Activated T-cell treated with anti-CD3 and anti-CD28 coated beads, Interleukin-2, amount 50 U/mL, for 24 hours (primary cell): ENCODE data around the gene TMEM150B.

Experiments
- DNase-seq: peaks from one replicate; pipeline ENCODE4 v3.0.0-alpha.2; 2020
- H3K27ac Mint-ChIP-seq: 2 replicates; pipeline ENCODE4 v1.8.0; 2020; ENCODE audit warnings: mild to moderate bottlenecking, mixed read lengths
- H3K27me3 Mint-ChIP-seq: 2 replicates; pipeline ENCODE4 v1.8.0; 2020; ENCODE audit warnings: mixed read lengths
- H3K36me3 Mint-ChIP-seq: 2 replicates; pipeline ENCODE4 v1.8.0; 2020; ENCODE audit warnings: low read depth, mixed read lengths
- H3K4me1 Mint-ChIP-seq: 2 replicates; pipeline ENCODE4 v1.8.0; 2020; ENCODE audit warnings: low read depth, mixed read lengths
- H3K4me3 Mint-ChIP-seq: 2 replicates; pipeline ENCODE4 v1.8.0; 2020; ENCODE audit warnings: mild to moderate bottlenecking, moderate library complexity, mixed read lengths
- H3K9me3 Mint-ChIP-seq: 2 replicates; pipeline ENCODE4 v1.8.0; 2020; ENCODE audit warnings: mixed read lengths

Gene TMEM150B, protein sequence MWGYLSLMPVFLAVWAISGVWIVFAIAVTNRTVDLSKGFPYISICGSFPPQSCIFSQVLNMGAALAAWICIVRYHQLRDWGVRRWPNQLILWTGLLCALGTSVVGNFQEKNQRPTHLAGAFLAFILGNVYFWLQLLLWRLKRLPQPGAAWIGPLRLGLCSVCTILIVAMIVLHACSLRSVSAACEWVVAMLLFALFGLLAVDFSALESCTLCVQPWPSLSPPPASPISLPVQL

DNA sequence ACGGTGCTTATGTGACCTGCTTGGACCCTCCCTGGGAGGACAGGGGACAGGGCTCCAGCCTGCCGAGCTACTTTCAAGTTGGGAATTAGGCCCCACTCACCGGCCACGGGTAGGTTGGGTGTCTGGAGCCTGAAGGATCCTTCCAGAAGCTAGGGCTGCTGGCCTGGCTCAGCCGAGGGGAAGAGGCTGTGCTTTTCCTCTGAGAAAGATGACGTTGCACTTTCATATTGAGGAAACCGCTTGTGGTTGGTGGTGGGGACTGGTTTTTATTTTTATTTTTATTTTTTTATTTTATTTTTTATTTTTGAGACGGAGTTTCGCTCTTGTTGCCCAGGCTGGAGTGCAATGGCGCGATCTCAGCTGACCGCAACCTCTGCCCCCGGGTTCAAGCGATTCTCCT, at the start of gene TMEM150B:
Gene TMEM150B, minus strand, starts transcription at position 170 of the 400 bp plus-strand sequence. CDS start 4,305 bp downstream, outside the sequence.
- H3K9me3 Mint-ChIP-seq, result no peaks in the 10 kb centered on the region
- DNase-seq, result no peak
- H3K4me1 Mint-ChIP-seq, result no peaks in the 10 kb centered on the region
- H3K4me3 Mint-ChIP-seq, result no peak within 1 kb of the TSS
- H3K27me3 Mint-ChIP-seq, result peaks cover 3% of the 10 kb centered on the region
- no peaks in the 10 kb centered on the region for H3K36me3 Mint-ChIP-seq
- H3K27ac Mint-ChIP-seq, result no peak within 1 kb of the TSS

DNA sequence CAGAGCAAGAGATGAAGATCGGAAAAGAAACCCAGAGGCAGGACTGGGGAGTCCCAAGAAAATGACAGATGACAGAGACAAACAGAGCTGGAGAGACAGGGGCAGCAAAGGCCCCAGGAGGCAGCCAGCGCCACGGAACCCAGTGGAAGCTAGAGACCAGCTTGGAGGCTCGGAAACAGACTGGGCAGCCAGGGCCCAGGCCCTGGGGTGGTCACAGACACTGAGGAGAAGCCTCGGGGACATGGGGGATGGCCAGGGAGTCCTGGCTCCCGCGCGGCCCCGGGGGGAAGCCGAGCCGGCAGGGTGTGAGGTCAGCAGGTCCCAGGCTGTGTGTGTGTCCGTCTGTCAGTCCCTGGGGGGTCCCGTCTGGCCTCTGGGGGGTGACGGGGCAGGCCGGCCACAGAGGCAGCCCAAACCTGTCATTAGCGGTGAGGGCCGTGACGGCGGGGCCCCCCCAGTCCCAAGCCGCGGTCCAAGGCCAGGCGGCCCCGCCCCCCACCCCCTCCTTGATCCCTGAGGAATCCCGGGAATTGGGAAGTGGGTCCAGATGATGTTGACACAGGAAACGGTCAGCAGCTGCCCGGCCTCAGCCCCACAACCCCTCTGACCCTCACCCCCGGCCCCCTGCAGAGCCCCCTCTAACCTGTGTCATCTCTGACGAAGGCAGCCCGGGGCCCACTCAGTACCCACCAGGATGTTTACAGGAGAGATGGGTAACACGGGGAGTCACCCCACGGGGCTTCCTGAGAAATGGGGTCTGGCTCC, 49.0 kb upstream of the TMEM150B start:
- Mint-ChIP-seq H3K27me3 (peaks cover 53% of the 10 kb centered on the region), H3K36me3 (no peaks in the 10 kb centered on the region), H3K9me3 (no peaks in the 10 kb centered on the region), H3K4me1 (peaks cover 12% of the 10 kb centered on the region), H3K4me3 (no peak overlapping the region), H3K27ac (no peak overlapping the region)
- no peak for DNase-seq

DNA sequence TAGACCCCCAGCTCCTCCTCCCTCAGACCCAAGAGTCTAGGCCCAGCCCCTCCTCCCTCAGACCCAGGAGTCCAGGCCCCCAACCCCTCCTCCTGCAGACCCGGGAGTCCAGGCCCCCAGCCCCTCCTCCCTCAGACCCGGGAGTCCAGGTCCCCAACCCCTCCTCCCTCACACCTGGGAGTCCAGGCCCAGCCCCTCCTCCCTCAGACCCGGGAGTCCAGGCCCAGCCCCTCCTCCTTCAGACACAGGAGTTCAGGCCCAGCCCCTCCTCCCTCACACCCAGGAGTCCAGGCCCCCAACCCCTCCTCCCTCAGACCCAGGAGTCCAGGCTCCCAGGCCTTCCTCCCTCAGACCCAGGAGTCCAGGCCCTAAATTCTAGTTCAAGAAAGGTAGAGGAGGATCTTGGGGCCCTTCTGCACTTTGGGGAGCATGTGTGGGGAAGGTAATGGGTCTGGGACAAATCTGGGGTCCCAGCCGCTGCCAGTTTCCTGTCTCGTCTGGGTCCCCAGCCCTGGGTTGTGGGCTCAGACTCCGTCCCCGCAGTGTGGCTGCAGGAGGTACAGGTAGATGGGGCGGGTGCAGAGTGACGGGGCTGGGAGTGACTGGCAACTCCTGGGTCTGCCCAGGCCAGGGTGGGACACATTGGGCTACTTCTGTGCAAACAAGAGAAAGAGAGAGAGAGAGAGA, 48.3 kb upstream of the TMEM150B start:
- H3K27ac Mint-ChIP-seq, result no peak overlapping the region
- H3K36me3 Mint-ChIP-seq, result no peaks in the 10 kb centered on the region

DNA sequence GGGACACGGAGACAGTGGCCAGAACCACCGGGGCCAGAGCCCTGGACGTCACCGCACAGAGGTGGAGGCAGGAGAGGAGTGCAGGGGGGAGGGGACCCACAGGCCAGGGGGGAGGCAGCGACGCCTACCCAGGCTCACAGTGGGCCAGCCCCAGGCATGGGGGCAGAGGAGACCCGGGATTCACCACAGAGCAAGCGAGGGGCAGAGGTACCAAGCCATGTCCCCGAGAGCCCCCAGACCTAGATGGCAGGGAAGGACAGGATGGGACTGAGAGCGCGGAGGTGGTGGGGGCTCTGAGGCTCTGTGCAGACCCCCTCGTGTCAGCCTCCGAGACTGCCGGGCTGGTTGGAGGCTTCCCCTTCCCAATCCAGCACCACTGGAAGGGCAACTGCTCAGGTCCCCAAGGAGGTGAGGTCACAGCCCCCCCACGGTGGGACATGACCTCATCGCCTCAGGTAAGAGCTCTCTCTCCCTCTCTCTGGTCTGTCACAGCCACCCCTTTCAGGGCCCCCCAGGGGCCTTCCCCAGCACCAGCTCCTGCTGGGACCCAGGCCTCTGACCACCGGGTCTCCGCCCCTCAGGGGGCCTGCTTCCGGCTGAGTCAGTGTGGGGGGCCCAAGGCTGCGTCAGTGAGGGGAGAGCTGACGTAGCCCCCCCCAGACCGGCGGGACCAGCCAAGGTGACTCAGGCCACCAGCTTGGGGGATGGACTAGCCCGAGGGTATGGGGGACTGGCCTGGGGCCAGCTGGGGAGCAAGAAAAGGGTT, 47.4 kb upstream of the TMEM150B start:
- no peaks in the 10 kb centered on the region for H3K9me3 Mint-ChIP-seq
- DNase-seq, result no peak
- H3K36me3 Mint-ChIP-seq, result no peaks in the 10 kb centered on the region
- H3K4me3 Mint-ChIP-seq, result no peak overlapping the region
- H3K4me1 Mint-ChIP-seq, result peaks cover 12% of the 10 kb centered on the region
- H3K27ac Mint-ChIP-seq, result no peak overlapping the region
- peaks cover 67% of the 10 kb centered on the region for H3K27me3 Mint-ChIP-seq

More for the DNA sequence above, 48.3 kb upstream of the TMEM150B start:
- Mint-ChIP-seq H3K4me3 (no peak overlapping the region), H3K9me3 (no peaks in the 10 kb centered on the region), H3K4me1 (peaks cover 12% of the 10 kb centered on the region), H3K27me3 (peaks cover 57% of the 10 kb centered on the region)
- DNase-seq, result no peak

DNA sequence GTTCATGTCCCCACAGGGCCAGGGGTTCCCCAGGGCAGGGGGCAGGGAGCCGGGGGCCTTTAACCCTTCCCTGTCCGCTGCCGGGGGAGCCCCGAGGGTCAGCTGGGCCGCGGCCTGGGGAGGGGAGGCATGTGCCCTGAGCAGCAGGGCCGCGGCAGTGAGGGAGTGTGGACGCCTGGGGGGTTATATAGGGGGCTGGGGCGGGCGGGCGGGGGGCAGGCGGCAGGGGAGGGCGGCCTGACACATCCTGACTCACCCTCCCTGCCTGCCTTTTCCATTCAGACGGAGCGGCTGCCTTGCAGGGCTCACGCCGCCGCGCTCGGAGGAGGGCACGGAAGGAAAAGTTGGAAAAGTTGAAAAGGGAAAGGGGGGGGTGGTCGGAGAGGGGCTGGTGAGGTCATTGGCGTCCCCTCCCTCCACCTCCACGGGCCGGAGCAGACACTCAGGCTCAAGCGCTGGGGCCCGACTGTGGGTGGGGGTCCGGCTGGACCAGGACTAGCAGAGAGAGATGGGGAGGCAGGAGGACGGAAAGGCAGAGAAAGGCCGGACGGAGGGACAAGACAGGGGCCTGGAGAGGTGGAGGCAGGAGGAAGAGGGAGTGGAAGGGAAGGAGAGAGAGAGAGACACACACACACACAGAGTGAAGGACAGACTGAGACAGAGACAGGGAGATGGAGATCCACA, 45.3 kb upstream of the TMEM150B start, which contains the start of gene IL11:
Gene IL11, minus strand, starts transcription at position 159 of the 684 bp plus-strand sequence. Its CDS starts 153 bp downstream, at position 6.
- no peak within 1 kb of the TSS for H3K27ac Mint-ChIP-seq
- no peaks in the 10 kb centered on the region for H3K36me3 Mint-ChIP-seq
- H3K9me3 Mint-ChIP-seq, result no peaks in the 10 kb centered on the region
- peak within 1 kb of the TSS; percentile 57 for H3K4me3 Mint-ChIP-seq
- peaks cover 12% of the 10 kb centered on the region for H3K4me1 Mint-ChIP-seq
- H3K27me3 Mint-ChIP-seq, result peaks cover 61% of the 10 kb centered on the region
- DNase-seq, result no peak

DNA sequence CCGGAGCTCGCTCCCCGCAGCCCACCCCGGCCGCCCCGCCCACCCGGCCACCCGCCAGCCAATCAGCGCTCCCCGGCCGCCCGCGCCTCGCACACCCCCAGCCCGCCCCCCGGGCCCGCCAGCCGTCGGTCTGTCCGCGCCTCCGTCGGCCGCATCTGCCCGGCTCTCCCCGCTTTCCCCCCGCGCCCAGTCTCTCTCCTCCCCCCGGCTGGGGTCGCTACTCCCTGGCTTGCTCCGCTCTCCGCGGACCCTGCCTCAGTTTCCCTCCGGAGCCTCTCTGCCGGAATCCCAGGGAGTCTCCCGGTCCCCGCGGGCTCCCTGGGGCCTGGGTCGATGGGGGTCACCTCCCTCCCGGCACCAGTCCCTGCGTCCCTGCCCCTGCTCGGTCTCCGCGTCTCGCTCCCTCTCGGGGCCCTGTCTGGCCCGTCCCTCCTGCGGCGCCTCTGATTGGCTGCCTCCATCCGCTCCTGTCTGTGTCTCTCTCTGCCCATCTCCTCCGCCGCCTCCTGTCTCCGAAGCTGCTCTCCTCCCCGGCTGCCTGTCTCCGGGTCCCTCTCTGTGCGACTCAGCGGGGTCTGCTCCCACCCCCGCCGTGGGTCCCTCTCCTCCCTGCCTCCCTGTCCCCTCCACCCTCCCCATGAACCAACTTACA, 44.6 kb upstream of the TMEM150B start:
- Mint-ChIP-seq H3K27ac (no peak overlapping the region), H3K27me3 (peaks cover 58% of the 10 kb centered on the region), H3K36me3 (no peaks in the 10 kb centered on the region), H3K4me1 (peaks cover 12% of the 10 kb centered on the region), H3K4me3 (peak overlapping the region; percentile 57), H3K9me3 (no peaks in the 10 kb centered on the region)
- DNase-seq, result peak; percentile 60

DNA sequence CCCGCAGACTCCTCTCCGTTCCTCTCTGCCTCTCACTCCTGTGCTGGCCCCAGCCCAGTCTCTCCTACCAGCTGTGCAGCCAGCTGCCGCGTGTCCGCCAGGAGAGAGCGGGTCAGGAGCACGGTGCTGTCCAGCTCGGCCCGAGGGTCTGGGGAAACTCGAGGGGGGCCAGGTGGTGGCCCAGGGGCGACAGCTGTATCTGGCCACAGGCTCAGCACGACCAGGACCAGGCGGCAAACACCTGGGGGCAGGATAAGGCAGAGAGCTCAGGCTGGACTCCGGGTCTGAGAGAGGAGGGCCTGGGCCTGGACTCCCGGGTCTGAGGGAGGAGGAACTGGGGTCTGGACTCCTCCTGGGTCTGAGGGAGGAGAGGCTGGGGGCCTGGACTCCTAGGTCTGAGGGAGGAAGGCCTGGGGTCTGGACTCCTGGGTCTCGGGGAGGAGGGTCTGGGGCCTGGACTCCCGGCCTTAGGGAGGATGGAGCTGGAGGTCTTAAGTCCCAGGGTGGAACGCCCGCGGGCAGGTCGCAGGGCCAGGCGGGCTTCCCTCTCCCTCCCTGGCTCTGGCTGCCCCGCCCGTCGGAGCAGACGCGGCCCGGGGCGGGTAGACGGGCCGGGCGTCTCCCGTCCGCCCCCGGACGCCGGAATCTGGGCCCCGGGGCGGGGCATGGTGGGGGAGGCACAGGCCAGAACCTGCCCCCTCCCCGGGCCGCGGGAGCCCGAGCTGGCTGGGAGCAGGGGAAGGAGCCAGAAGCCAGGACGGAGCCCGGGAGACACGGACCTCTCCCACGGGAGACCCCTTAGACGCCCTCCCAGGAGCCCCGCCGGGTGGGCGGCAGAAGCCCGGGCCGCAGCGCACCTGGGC, 43.8 kb upstream of the TMEM150B start:
- peak; percentile 55 for DNase-seq
- H3K27ac Mint-ChIP-seq, result no peak overlapping the region
- no peaks in the 10 kb centered on the region for H3K9me3 Mint-ChIP-seq
- H3K27me3 Mint-ChIP-seq, result peaks cover 56% of the 10 kb centered on the region
- H3K4me3 Mint-ChIP-seq, result no peak overlapping the region
- H3K36me3 Mint-ChIP-seq, result no peaks in the 10 kb centered on the region
- peaks cover 12% of the 10 kb centered on the region for H3K4me1 Mint-ChIP-seq

DNA sequence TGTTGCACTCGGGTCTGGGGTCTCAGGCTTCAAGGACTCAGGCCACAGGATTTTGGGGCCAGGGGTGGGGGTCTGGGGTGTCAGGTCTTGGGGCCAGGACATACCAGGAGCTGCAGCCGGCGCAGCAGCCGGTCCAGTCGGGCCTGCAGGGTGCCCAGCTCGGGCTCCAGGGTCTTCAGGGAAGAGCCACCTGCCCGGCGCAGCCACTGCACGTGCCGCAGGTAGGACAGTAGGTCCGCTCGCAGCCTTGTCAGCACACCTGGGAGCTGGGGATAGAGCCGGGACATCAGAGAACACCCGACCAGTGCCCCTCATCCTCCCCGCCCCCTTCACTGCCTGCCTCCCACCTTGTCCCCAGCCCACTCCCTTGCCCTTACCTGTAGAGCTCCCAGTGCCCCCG, 43.0 kb upstream of the TMEM150B start:
- Mint-ChIP-seq H3K4me1 (peaks cover 9% of the 10 kb centered on the region), H3K36me3 (no peaks in the 10 kb centered on the region), H3K4me3 (no peak overlapping the region), H3K27ac (no peak overlapping the region), H3K27me3 (peaks cover 50% of the 10 kb centered on the region), H3K9me3 (no peaks in the 10 kb centered on the region)
- DNase-seq, result no peak

DNA sequence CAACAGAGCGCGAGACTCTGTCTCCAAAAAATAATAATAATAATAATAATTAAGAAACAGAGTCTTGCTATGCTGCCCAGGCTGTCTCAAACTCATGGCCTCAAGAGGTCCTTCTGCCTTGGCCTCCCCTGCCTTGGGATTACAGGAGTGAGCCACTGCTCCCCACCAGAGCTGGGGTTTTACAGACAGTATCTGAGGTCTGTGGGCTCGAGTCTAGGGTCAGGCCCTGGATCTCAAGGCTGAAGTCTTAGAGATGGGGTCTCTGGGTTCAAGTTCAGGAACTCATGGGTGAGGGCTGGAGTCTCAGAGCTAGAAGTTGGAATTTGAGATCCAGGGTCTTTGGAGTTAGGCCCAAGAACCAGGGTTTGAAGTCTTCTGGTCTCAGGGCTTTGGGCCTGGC, 41.6 kb upstream of the TMEM150B start:
- no peak overlapping the region for H3K27ac Mint-ChIP-seq
- no peak for DNase-seq
- H3K27me3 Mint-ChIP-seq, result peaks cover 40% of the 10 kb centered on the region
- H3K36me3 Mint-ChIP-seq, result no peaks in the 10 kb centered on the region
- peaks cover 6% of the 10 kb centered on the region for H3K4me1 Mint-ChIP-seq
- no peak overlapping the region for H3K4me3 Mint-ChIP-seq
- H3K9me3 Mint-ChIP-seq, result no peaks in the 10 kb centered on the region

DNA sequence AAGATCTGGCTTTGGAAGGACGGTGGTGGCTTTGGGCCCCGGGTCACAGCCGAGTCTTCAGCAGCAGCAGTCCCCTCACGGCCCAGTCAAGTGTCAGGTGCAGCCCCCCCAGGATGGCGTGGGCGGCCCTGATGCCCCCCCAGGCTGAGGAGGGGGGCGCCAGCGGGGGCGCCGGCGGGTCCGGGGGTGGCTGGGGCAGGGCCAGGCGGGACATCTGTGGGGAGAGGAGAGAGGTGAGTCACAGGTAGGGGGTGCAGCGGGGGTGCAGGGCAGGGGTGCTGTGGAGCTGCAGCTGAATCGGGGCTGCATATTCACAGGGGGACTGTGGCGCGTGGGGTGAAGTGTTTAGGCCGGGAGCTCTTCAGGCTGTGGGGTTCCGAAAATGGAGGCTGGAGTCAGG, 40.8 kb upstream of the TMEM150B start:
- no peaks in the 10 kb centered on the region for H3K9me3 Mint-ChIP-seq
- peaks cover 31% of the 10 kb centered on the region for H3K27me3 Mint-ChIP-seq
- DNase-seq, result no peak
- H3K4me3 Mint-ChIP-seq, result no peak overlapping the region
- H3K4me1 Mint-ChIP-seq, result peaks cover 6% of the 10 kb centered on the region
- no peak overlapping the region for H3K27ac Mint-ChIP-seq
- no peaks in the 10 kb centered on the region for H3K36me3 Mint-ChIP-seq

DNA sequence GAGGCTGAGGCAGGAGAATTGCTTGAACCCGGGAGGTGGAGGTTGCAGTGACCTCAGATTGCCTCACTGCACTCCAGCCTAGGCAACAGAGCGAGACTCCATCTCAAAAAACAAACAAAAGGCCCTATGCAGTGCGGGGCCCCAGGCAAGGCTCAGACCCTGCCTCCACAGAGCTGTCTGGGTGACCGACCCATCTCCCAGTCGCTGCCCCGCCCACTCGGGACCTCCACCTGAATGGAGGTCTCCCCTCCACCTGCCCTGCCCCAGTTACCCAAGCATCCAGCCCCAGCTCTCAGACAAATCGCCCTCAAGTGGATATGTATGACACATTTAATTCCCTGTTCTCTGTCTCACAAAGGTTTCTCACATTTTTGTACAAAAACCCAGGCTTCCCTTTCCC, 40.1 kb upstream of the TMEM150B start:
- no peaks in the 10 kb centered on the region for H3K36me3 Mint-ChIP-seq
- H3K27ac Mint-ChIP-seq, result no peak overlapping the region
- no peak overlapping the region for H3K4me3 Mint-ChIP-seq
- no peak for DNase-seq
- peaks cover 25% of the 10 kb centered on the region for H3K27me3 Mint-ChIP-seq
- peaks cover 4% of the 10 kb centered on the region for H3K4me1 Mint-ChIP-seq
- no peaks in the 10 kb centered on the region for H3K9me3 Mint-ChIP-seq

DNA sequence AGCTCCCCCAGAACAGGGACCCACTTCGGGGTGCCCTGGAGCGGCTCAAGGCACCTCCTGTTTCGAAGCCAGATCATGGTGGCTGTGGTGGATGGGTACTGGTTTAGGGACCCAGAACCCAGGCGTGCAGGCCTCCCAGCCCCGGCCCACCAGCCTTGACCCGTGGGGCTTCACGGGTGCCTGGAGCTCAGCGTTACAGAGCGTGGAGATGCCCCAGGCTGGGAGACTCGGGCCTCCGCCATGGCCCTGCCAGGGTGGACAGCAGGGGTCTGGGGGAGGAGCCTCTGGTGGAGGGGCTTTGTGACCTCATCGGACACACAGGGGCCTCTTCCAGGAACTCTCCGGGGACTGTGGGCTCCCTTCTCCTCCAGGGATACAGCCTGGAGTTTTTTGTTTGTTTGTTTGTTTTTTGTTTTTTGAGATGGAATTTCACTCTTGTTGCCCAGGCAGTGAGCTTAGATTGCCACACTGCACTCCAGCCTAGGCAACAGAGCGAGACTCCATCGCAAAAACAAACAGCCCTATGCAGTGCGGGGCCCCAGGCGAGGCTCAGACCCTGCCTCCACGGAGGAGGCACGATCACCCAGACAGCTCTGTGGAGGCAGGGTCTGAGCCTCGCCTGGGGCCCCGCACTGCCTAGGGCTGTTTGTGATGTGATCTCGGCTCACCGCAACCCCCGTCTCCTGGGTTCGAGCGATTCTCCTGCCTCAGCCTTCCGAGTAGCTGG, 38.0 kb upstream of the TMEM150B start, which contains the start of gene GARIN5B:
Gene GARIN5B, minus strand, starts transcription at position 271 of the 727 bp plus-strand sequence. Its CDS starts 194 bp downstream, at position 77.
- Mint-ChIP-seq H3K4me3 (no peak within 1 kb of the TSS), H3K9me3 (no peaks in the 10 kb centered on the region), H3K27ac (no peak within 1 kb of the TSS), H3K27me3 (peaks cover 12% of the 10 kb centered on the region), H3K4me1 (no peaks in the 10 kb centered on the region), H3K36me3 (no peaks in the 10 kb centered on the region)
- DNase-seq, result no peak
